Measurements from ENCODE around the gene TCF4. TPM values are rescaled to one million over a fixed set of nuclear protein-coding genes. Genes with fewer than 3 reads are reported as not detected.

TCF4 gene
- total RNA-seq, 1 donor from 2014 or later = 115 TPM

- Histone ChIP-seq H3K79me2 (ENCODE audit: insufficient read depth, low read length) (peaks cover 73% of the 10 kb centered on the region), H2AFZ (ENCODE audit: low read depth, low read length) (no peak overlapping the region), H3K4me2 (ENCODE audit: low read length) (peak overlapping the region; percentile 27), H3K4me1 (ENCODE audit: insufficient read depth, low read length) (peaks cover 16% of the 10 kb centered on the region), H3K27me3 (ENCODE audit: insufficient read depth, low read length) (no peaks in the 10 kb centered on the region), H3K9ac (ENCODE audit: low read length) (peak overlapping the region; percentile 25), H4K20me1 (ENCODE audit: insufficient read depth, low read length) (no peaks in the 10 kb centered on the region), H3K27ac (ENCODE audit: low read depth, low read length) (peak overlapping the region; percentile 72), H3K36me3 (ENCODE audit: insufficient read depth, low read length) (no peaks in the 10 kb centered on the region), H3K9me3 (ENCODE audit: insufficient read depth, low read depth, low read length) (no peaks in the 10 kb centered on the region), H3K4me3 (ENCODE audit: insufficient read depth, low read depth, low read length) (no peak overlapping the region)
- H3K9me3 Mint-ChIP-seq (ENCODE audit: unreplicated experiment) = no peaks in the 10 kb centered on the region
- peaks cover 5% of the 10 kb centered on the region for H3K4me1 Mint-ChIP-seq (ENCODE audit: low read depth, unreplicated experiment)
- H3K27me3 Mint-ChIP-seq (ENCODE audit: low read depth, unreplicated experiment) = no peaks in the 10 kb centered on the region
- H3K4me3 Mint-ChIP-seq (ENCODE audit: unreplicated experiment) = no peak overlapping the region
- FAIRE-seq (peak; percentile 68), DNase-seq (ENCODE audit: low read depth) (peak; percentile 95)
- no peaks in the 10 kb centered on the region for H3K36me3 Mint-ChIP-seq (ENCODE audit: low read depth, unreplicated experiment)
- no peak for TF ChIP-seq EZH2 (IDR thresholded peaks at IDR 0.05; ENCODE audit: insufficient read depth, low read length)
- TF ChIP-seq, protein P1, sequence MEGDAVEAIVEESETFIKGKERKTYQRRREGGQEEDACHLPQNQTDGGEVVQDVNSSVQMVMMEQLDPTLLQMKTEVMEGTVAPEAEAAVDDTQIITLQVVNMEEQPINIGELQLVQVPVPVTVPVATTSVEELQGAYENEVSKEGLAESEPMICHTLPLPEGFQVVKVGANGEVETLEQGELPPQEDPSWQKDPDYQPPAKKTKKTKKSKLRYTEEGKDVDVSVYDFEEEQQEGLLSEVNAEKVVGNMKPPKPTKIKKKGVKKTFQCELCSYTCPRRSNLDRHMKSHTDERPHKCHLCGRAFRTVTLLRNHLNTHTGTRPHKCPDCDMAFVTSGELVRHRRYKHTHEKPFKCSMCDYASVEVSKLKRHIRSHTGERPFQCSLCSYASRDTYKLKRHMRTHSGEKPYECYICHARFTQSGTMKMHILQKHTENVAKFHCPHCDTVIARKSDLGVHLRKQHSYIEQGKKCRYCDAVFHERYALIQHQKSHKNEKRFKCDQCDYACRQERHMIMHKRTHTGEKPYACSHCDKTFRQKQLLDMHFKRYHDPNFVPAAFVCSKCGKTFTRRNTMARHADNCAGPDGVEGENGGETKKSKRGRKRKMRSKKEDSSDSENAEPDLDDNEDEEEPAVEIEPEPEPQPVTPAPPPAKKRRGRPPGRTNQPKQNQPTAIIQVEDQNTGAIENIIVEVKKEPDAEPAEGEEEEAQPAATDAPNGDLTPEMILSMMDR (IDR thresholded peaks at IDR 0.05; ENCODE audit: insufficient read depth, low read depth, low read length) = no peak
- no peak overlapping the region for H3K27ac Mint-ChIP-seq (ENCODE audit: unreplicated experiment)
Observed at GRCh38 chr18:55515941-55516710, 71.9 kb downstream of the TCF4 start.

DNA sequence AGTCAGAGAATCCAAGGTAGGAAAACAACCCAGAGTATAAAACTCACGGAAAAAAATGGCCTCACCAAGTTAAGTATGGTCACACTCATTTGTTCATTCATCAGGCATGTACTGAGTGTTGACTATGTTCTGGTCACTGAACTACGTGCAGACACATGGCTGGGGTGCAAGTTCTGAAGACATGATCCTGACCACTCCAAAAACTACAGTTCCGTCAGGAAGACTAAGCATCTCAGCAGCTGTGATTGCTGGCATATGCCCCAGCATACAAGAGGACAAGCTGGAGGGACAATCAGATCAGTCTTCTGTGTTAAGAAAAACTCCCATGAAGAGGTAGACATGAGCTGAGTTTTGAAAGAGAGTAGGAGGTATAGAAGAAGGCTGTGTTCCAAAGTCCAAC is 72.8 kb downstream of the TCF4 start:
- no peaks in the 10 kb centered on the region for H3K36me3 ChIP-seq (ENCODE audit: insufficient read depth, low read length)
- no peak overlapping the region for H3K27ac Mint-ChIP-seq (ENCODE audit: unreplicated experiment)
- no peak overlapping the region for H3K4me2 ChIP-seq (ENCODE audit: low read length)
- H3K4me1 ChIP-seq (ENCODE audit: insufficient read depth, low read length) = peaks cover 25% of the 10 kb centered on the region
- DNase-seq (ENCODE audit: low read depth) (no peak), FAIRE-seq (no peak)
- H3K4me3 ChIP-seq (ENCODE audit: insufficient read depth, low read depth, low read length) = no peak overlapping the region
- H3K79me2 ChIP-seq (ENCODE audit: insufficient read depth, low read length) = peaks cover 66% of the 10 kb centered on the region
- H3K27ac ChIP-seq (ENCODE audit: low read depth, low read length) = peak overlapping the region; percentile 72
- TF ChIP-seq EZH2 (IDR thresholded peaks at IDR 0.05; ENCODE audit: insufficient read depth, low read length) = no peak
- TF ChIP-seq, protein P1 (IDR thresholded peaks at IDR 0.05; ENCODE audit: insufficient read depth, low read depth, low read length) = no peak
- no peak overlapping the region for H2AFZ ChIP-seq (ENCODE audit: low read depth, low read length)
- no peaks in the 10 kb centered on the region for H3K9me3 ChIP-seq (ENCODE audit: insufficient read depth, low read depth, low read length)
- no peak overlapping the region for H3K9ac ChIP-seq (ENCODE audit: low read length)
- H3K27me3 ChIP-seq (ENCODE audit: insufficient read depth, low read length) = no peaks in the 10 kb centered on the region
- no peak overlapping the region for H3K4me3 Mint-ChIP-seq (ENCODE audit: unreplicated experiment)
- no peaks in the 10 kb centered on the region for H3K9me3 Mint-ChIP-seq (ENCODE audit: unreplicated experiment)
- H3K4me1 Mint-ChIP-seq (ENCODE audit: low read depth, unreplicated experiment) = peaks cover 13% of the 10 kb centered on the region
- no peaks in the 10 kb centered on the region for H3K27me3 Mint-ChIP-seq (ENCODE audit: low read depth, unreplicated experiment)
- no peaks in the 10 kb centered on the region for H4K20me1 ChIP-seq (ENCODE audit: insufficient read depth, low read length)
- H3K36me3 Mint-ChIP-seq (ENCODE audit: low read depth, unreplicated experiment) = no peaks in the 10 kb centered on the region

DNA sequence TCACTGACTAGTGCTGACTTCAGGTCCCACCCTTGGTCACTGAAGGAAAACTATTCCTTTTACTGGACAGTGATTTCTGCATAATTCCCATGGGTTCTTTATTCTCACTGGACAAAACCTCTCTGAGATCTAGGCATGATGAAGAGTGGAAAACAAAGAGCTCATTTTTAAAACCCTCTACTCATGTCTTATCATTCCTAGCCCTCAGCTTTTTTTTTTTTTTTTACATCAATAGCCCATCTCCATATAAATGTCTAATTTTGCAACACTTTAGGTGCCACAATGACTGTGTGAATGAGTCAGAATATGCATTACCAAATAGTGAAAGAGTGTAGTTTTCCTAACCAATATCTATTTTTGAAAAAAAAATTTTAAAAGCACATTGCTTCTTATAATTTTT is 74.8 kb downstream of the TCF4 start:
- Histone ChIP-seq H3K4me2 (ENCODE audit: low read length) (no peak overlapping the region), H3K79me2 (ENCODE audit: insufficient read depth, low read length) (peaks cover 64% of the 10 kb centered on the region), H3K9me3 (ENCODE audit: insufficient read depth, low read depth, low read length) (no peaks in the 10 kb centered on the region), H3K9ac (ENCODE audit: low read length) (no peak overlapping the region), H3K27me3 (ENCODE audit: insufficient read depth, low read length) (no peaks in the 10 kb centered on the region), H3K4me1 (ENCODE audit: insufficient read depth, low read length) (peaks cover 42% of the 10 kb centered on the region), H3K4me3 (ENCODE audit: insufficient read depth, low read depth, low read length) (no peak overlapping the region), H3K36me3 (ENCODE audit: insufficient read depth, low read length) (no peaks in the 10 kb centered on the region), H3K27ac (ENCODE audit: low read depth, low read length) (peak overlapping the region; percentile 20), H2AFZ (ENCODE audit: low read depth, low read length) (no peak overlapping the region), H4K20me1 (ENCODE audit: insufficient read depth, low read length) (no peaks in the 10 kb centered on the region)
- TF ChIP-seq, protein P1 (IDR thresholded peaks at IDR 0.05; ENCODE audit: insufficient read depth, low read depth, low read length) = no peak
- no peak for TF ChIP-seq EZH2 (IDR thresholded peaks at IDR 0.05; ENCODE audit: insufficient read depth, low read length)
- Mint-ChIP-seq H3K9me3 (ENCODE audit: unreplicated experiment) (no peaks in the 10 kb centered on the region), H3K27ac (ENCODE audit: unreplicated experiment) (no peak overlapping the region), H3K4me3 (ENCODE audit: unreplicated experiment) (no peak overlapping the region), H3K36me3 (ENCODE audit: low read depth, unreplicated experiment) (no peaks in the 10 kb centered on the region), H3K4me1 (ENCODE audit: low read depth, unreplicated experiment) (peaks cover 32% of the 10 kb centered on the region), H3K27me3 (ENCODE audit: low read depth, unreplicated experiment) (no peaks in the 10 kb centered on the region)
- peak; percentile 42 for DNase-seq (ENCODE audit: low read depth)
- FAIRE-seq = no peak
